ENCODE results near the gene PLA2R1.

PLA2R1 gene

DNA sequence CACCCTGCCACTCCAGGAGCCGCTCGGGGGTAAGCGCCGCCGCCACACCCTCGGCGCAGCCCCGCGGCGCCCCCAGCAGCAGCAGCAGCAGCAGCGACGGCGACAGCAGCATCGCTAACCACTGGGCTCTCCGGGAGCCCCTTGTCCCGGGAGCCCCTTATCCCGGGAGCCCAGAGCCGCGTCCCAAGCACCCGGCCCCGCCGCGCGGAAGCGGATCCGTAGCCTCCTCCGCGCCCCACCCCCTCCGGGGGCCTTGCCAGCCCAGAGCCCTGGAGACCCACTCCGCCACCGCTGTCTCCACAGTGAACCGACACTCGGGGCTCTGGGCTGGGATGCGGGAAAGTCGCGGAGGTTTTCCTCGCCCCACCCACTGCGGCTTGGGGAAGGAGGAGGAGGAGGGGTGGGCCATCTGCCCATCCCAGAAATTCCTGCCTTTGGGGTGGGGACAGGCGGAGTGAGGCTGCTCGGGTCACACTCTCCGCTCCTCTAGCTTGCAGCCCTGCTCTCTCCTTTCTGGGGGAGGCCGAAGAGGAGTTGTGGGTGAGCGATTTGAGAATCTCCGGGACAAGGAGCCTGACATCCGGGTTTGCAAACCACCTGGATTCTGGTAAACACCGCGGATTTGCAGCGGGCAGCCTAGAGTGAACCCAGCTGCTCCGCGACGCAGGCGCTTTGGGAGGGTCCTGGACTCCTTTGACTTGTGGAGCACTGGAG, at the start of gene PLA2R1:
Gene PLA2R1, minus strand, starts transcription at position 324 of the 714 bp plus-strand sequence. Its CDS starts 212 bp downstream, at position 112.
- DNase-seq = no peak

DNA sequence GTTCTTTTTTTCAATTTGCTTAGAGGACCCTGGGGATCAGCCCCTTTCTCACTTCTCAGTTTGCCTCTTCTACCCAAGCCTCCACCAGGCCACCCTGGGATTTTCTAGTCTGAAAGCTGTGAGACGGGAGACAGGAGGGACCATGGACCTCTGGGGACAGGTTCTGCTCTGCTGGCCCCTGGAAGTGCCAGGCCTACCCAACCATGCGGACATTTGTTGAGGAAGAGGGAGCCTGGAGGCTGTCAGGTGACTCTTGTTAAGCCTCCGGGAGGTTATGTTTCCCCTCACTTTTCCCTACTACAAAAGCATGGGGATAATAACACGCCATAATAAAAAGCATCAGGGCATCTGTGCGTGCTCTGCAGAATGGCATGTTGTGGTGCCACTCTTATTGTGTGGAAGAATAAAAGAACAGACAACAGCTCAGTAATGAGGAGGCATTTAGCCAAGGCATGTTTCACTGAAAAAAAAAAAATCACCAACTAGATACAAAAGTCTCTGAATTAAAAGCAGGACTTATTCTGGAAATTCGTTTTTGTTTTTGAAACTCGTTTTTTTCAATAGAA, 48.3 kb upstream of the PLA2R1 start:
- no peak for DNase-seq

DNA sequence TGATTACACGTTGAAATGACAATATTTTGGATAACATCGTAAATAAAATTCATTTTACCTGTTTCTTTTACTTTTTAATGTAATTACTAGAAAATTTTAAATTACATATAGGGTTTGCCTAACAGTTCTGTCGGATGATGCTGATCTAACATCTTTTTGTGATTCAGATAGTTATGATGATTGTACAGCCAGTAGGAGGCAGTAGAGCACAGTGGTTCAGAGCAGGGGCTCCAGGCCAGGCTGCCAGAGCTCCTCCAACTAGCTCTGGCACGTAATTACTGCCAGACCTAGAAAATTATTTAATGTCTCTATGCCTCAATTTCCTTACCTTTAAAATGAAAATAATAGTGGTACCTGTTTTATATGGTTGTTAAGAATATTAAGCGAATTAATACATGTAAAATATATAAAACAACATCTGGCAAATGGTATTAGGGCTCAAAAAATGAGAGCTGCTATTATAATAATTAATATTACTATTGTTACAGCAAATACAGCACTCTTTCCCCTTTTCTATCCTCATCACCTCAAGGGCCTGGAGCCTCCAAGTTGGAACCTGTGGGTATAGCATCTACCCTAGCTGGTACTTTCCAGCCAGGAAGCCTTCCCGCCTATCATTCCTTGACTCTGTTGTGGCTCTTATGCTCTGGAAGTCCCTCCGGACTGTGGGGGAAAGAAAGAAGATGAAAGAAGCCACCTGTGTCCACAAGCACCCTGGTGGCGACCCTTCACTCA, 47.7 kb upstream of the PLA2R1 start:
- DNase-seq = peak; percentile 61

DNA sequence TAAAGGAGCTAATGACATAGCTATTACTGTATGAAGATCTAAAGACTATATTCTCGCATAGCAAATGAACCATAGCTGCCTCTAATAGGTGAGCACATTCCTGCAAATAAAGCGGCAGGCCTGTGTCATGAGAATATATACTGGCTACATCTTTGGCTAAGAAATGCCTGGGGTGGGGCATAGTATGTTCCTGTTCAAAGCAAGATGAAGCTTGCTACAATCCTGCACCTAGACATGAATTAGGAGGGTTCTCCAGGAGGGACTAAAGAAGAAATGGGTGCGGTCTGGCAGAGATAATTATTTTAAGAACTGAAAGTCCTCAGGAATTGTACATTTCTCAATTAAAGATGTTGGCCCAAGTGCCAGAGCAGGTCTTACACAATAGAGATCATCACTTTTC, 46.8 kb upstream of the PLA2R1 start:
- DNase-seq = no peak

DNA sequence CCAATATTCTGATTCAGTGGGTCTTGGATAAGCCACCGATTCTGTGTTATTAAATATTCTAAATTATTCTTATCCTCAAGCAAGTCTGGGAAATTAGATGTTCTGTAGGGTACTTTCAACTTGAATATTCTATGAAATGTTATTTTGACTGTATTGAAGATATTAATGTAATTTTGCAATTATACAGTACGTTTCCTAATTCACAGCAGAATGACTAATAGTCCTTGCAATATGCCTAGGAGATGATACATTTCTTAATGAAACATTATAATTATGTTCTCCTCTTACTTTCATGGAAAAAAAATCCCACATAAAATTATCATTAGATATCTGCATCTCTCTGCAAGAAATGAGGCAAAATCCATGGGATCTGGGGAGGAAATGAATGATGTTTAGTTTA, 46.2 kb upstream of the PLA2R1 start:
- no peak for DNase-seq

DNA sequence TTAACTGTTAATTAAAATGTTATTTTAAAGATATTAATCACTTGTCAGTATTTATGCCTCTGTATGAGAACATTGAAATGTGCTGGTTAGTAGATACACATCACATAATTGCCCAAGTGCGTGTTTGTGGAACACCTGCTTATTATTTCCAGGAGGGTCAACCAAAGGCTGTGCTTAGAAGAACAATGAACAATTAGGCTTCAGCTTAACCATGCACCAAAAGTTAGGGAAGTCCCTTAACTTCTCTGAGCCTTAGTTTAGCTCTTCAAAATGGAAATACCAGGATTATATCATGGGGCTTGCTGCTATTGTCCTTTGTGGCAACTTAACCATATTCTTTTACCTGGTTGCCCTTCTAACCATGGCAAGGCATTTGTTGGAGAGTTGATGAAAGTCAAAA, 43.0 kb upstream of the PLA2R1 start:
- DNase-seq = no peak

DNA sequence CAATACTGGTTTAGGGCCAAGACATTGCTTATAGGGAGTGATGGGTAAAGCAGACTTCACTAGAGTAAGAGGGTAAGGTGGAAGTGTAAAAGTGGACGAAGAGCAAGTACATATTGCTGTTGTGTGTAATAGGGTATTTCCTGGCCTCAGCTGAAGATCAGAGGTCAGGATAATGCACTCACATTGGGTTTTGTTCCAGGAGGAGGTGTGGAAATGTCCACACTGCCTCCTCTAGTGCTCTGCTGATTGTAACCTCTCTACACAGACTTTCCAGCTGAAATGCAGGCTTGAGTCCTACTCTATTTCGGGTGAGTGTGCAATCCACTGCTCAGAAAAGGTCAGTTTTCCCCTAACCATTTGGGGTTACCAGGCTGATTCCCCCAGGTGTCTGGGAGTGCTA, 41.7 kb upstream of the PLA2R1 start:
- DNase-seq = no peak

DNA sequence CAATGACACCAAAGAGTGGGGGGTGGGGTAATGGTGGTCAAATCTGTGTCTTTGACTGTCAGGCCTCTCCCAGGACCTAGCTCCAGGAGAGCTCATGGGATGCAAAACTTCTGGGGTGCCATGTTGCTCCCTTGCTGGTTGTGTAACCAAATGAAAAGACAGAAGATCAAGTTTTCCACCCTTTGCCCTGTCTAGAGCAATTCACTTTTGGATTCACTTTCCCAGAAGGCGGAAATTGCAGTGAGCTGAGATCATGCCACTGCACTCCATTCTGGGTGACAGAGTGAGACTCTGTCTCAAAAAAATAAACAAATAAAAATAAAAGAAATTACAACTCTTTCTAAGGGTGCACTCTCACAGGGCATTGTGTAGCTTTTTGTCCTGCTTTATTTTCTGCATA, 34.9 kb upstream of the PLA2R1 start:
- no peak for DNase-seq

DNA sequence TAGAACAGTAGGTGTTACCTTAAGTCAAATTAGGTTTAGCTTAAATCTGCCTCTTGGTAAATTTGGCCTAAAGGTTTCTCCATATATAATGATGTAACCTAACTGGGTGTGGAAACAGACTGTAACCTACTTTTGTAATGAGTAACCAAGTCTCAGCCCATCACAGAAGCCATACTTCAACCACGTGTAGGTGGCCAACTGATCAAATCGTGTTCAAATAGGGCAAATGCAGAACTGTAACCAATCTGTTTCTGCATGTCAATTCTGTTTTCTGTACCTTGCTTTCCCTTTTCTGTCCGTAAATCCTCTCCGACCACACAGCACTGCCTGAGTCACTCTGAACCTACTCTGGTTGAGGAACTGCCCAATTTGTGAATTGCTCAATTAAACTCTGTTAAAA, 34.0 kb upstream of the PLA2R1 start:
- no peak for DNase-seq

DNA sequence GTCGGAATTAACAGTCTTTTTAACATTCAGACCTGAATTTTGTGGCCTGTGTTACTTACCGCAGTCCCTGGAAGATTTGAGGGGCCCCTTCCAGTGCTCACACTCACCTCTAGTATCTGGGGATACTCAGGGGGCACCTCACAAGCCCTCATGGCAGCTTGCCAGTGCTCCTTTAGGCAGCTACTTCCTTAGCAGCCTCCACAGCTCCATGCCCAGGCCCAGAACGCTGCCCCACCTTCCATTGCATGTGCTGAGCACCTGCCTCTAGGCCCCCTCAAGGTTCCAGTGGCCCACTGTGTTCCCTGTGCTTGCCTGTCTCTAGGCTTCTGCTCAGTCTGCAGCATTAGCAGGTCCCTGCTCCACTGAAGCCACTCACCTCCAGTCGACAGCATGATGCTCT, 30.0 kb upstream of the PLA2R1 start:
- no peak for DNase-seq

DNA sequence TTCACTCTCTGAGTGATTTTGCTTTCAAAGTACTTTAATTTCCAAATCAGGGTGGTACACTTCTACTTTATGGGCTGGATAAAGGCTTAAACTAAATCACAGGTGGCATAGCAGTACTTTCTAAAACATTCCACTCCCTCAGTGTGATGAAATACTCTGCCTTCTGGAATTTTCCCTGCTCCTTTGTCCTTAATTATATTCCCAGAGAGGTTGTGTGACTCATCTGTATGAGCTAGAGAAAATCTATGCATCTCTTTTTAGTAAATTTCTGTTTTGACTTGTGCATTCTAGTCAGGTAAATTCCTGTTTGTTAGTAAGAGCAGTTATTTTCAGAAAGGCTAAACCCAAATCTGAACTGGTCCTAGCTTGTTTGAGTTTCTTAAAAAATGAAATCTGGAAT, 29.0 kb upstream of the PLA2R1 start:
- no peak for DNase-seq

DNA sequence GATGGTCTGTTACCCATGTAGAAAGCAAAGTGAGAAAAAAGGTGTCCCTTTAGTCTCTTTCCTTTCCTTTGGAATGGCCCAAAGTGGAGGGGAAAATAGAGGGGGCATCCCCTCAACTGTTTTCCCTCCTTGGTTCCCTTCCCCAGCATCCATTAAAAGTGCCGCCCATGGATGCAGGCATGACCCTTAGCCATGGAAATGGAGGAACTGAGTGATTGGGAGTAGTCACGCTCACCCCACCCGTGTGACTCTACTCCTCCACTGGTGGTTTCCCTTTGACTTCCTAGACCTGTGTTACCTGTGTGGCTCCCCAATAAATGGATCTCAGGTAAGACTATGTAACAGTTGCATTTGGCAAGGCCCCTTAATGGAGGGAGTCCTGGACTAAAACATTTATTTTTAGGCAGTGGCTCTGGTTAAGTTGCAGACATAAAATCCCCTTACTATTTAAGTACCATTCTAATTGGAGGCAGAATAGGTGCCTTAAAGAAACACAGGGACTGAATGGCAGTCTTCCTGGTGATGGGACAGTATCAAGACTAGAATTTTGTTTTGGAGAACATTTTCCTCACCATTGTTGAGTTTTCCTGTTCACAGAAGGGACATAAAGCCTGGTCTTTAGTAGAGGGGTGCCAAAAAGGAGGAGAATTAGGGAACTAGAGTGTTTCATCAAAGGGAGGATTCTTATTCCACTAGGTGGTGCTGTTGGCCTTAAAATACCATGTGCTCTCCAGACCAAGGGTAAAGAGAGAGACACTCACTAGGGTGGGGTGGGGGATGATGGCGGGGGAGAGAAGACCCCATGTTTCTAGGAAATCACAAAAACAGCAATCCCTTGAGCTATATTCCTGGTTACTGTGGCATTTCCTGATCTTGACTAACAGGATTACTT, 25.7 kb upstream of the PLA2R1 start:
- DNase-seq = no peak

DNA sequence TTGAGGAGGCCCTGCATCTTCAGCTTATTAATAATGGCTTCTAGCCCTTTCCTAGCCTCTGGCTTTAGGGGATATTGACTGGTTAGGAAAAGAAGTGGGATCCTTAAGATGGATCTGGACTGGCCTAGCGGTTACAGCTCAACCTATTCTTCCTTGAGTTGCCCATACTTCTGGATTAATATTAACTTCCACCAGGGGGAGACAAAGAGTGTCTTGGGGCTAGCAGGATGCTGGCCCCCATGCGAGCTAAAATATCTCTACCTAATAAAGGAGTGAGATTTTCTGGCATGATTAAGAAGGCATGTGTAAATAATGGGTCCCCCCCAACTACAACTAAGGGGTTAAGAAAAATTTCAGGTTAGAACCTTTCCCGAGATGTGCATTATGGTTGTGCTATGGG, 23.2 kb upstream of the PLA2R1 start:
- no peak for DNase-seq

DNA sequence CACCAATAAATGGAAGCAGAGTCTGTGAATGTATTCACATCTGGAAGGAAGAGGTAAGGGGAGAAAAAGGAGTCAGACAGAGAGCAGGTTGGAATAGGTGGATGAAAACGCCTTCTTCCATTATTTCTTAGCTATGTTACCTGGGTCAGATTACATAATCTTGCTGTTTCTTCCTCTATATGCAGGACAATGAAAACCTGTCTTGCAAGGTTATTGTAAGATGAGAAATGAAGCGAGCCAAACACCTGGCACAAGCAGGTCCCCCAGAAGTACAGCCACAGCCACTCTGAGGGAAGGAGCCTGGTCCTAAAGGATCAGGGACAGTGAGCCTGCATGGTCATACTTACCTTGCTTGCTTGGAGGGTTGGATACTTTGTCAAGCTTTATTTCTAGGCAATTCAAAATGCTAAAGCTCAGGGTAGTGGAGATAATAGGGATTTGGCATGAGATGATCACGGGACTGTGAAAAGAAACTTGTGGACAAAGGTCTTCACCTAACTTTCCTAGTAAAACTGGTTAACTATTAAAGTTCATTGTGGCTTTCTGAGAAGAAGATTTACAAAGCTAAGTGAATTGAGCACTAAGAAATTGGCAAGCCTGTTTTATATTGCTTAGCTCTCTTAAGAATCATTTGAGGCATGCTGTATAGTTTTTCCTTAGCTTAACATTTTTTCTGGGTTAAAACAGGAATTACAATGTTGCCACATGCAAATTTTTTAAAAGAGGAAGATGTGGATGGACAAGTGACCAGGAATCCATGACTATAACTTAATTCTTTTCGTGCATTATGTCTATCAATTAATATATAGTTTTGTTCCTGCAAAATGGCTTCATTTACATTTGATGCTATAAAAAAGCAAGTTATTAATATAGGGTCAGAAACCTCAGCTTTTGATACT, 15.7 kb upstream of the PLA2R1 start:
- DNase-seq = no peak

DNA sequence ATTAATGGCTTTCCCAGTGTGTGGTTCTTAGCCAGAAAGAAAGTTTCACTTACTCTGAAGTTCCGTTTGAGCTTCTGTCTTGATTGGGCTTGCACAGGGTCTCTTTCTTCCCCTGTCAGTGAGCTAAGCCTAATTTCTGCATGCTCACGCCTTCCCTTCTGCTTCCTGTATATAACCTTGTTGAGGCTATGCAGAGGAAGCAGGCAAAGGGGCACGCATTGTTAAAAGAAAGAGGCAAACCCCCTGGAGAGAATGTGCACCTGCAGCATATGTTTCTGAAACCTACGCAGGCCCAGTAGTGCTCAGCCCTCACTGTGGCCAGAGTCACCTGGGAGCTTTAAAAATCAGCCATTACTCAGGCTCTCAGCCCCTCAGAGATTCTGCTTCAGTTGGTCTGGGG, 14.5 kb upstream of the PLA2R1 start:
- DNase-seq = no peak

DNA sequence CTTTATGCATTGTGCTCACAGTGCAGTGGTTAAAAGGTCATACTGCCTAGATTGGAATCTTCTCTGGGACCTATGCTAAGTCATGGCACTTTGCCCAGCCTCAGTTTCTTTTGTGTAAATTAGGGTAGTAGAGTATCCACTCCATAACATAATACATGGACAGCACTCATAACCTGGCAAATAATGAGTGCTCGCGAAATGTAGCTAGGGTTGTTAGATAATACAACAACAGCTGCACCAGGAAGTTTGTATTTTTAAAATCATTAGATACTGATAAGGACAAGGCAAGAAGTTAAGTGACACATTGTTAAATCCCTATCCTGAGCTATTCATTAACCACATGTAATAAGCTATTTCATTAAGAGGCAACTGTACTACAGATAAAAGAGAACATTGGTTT, 13.8 kb upstream of the PLA2R1 start:
- DNase-seq = no peak

DNA sequence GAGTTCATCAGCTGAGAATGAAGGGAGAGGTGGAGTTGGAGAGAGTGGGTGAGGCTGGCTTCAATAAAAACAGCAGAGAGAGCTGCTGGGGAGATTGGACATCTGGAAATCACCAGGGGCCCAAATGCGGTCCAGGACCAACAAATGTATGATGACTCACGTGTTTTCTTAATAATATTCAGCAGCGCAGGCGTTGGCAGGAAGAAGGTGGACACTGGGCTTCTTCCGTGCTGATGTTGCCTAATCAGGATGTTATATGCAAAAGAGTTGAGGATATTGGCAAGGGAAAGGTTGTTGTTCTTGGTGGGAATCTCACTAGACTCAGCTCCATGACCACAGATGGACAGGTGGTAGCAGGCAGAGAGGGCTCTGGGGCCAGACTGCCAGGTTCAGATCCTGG, 12.8 kb upstream of the PLA2R1 start:
- no peak for DNase-seq

DNA sequence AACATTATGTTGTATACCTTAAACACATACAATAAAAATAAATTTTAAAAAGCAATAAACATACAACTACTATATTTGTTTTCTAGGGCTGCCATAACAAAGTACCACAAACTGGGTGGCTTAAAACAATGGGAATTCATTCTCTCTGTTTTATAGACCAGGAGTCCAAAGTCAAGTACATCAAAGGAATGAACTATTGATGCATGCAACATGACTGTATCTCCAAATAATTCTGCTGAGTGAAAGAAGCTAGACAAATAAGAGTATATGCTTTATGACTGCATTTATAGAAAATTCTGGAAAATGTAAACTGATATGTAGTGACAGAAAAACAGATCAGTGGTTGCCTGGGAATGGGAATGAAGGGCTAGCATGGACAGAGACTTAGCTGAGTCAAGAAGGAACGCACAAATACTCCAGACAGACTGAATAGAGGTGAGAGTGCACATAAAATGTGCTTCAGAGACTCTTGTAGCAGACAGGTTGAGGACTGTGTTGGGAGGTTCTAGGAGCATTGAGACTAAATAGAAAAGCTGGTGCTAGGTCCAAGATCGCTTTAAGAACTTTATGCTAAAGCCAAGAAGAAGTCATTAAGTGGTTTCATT, 11.0 kb upstream of the PLA2R1 start:
- no peak for DNase-seq

DNA sequence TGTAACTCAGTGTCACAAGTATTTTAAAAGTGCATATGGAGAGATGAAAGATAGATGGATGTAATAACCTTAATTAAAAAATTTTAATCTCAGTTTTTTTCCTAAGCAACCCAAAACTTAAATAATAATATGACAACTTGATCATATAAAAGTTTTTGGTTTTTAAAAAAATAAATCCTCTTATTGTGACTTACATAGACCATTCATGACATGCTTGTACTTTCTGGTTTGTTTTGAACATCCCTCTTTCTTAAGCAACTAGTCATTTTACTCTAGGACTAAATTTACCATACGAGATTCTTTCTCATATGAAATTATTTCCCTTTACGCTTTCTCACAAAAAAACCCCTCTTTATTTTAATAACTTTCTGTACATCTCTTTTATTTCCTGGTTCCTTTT, 6.5 kb upstream of the PLA2R1 start:
- no peak for DNase-seq

DNA sequence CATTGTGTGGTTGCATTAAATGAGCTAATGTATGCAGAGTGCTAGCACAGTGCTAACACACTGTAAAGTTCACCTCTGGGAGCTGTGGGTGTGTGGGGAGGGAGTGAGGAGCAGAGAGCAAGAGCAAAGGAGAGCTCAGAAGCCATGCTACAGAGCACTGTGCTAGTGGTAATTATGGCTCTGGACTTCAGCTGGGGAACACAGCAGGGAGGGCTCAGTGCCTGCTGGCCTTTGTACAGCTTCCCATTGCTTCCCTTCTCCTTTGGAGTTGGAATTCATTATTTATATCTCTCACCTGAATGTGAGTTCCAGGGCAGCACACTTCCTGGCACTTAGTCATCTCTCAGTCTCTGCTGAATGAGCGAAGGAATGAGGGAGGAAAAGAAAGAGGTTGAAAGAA, 2.5 kb upstream of the PLA2R1 start:
- no peak for DNase-seq

DNA sequence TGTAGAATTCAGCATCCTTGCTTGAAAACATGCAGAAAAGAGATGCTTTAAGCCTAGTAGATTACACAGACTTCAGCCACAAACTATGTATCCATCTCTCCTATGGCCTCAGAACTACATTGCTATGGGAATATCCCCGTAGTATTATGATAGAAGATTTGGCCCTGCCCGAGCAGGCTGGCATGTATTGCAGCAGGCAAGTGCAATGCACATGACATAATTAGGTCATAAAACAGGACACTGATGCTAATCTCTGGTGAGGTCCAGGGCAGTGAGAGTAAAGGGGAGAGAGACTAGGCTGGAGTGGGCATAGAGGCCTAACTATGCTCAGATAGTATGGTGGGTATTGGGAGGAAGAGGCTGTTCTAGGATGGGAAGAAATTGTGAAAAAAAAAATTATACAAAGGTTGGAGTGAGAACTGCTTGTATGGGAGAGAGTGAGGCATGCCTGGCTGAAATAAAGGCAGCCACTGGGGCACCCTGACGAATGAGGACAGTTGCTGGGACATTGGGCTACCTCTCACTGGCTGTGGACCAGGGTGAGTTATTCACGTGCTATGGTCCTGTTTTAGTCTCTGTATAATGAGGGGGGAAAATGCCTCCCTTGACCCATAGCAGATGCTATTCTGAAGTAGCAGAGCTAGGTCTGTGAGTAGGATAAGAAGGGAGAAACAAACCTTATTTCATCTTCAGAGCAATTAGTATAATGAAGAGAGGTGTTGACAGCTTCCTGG, 1.6 kb upstream of the PLA2R1 start:
- DNase-seq = no peak
